GM19397 (cell line): ENCODE measurements around the gene ZNF580.

Source experiments
- ATAC-seq: cut with Tn5 transposase; IDR thresholded peaks from one replicate; pipeline ENCODE4 v1.9.1; 2021; ENCODE audit warnings: mild to moderate bottlenecking, moderate library complexity; ENCODE audit not compliant: unreplicated experiment

ZNF580 gene

DNA sequence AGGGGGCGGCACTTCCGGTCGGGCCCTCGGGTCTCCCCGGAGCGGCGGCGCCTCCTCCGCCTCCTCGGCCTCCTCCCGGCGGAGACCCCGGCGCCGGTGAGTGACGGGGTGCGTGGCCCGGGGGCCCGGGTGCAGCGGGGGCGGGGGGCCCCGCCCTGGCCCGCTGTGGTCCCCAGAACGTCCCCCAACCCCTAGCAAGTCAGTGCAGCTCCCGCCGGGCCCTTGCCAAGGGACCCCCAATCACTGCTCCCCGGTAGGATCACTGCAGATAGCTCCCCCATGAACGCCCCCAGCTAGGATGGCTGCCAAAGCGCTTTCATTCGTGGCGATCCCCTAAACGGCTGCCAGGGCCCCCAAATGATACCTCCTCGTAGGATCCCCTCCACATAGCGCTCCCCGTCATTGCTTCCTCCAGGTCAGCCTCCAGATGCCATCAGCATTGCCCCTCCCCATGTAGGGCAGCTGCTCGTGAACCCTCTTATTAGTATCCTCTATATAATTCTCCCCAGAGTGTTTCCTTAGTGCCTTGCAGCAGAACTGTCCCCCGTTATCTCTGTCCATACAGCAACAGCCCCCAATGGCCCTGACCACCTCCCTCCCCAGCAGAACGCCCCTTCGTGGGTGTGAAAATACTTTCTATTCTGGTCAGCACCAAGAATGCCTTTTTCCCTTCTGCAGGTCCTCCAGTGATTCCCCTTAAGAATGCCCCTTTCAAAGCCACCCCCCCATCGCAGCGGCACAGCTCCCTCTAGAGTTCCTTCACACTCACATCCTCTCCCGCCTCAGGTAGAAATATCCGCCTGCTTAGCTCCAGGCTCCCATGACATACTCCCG is 34.9 kb upstream of the ZNF580 start, which contains the start of gene ZNF865:
Gene ZNF865 (plus strand): TSS at position 11 of the 834 bp plus-strand sequence. CDS start 7,972 bp downstream, outside the sequence.
- peak; percentile 17 for ATAC-seq

- ATAC-seq, result no peak
Measured at GRCh38 chr19:55606471-55606787, 34.4 kb upstream of the ZNF580 start.

GRCh38 chr19:55606817-55607216 is 34.0 kb upstream of the ZNF580 start:
- ATAC-seq, result no peak

GRCh38 chr19:55609326-55609725 is 31.5 kb upstream of the ZNF580 start:
- no peak for ATAC-seq

DNA sequence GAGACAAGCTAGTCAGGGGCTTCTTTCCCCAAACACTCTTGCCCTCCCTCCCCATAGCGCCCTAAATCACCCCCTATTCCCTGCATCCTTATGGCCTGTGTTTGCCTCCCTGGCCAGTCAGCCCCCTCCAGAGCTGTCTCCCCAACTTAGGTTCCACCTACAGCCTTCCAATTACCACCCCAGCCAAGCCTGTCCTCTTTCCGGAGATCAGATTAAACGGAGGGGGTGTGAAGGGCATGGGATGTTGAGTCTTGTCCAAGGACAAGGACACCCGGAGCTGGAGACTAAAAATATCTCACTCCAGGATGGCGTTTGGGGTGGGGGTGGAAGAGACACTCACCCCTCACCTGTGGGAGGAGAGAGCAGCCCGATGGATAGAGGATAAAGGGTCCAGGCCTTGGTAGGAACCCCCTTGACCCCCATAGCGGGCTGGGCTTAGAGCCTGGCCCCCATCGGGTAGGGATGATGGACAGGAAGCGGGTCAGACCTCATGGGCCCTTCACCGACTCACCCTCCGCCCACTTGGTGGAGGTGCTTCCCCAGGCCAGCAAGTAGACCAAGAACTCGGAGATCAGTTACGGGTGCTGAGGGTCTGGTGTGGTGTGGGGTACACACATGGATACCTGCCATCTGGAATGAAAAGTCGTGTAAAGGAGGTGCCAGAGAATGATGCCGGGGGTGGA is 29.4 kb upstream of the ZNF580 start:
- no peak for ATAC-seq

- no peak for ATAC-seq
Measured at GRCh38 chr19:55611983-55612645, 28.7 kb upstream of the ZNF580 start.

- no peak for ATAC-seq
Measured at GRCh38 chr19:55613396-55613795, 27.4 kb upstream of the ZNF580 start.

GRCh38 chr19:55613930-55614710 is 26.7 kb upstream of the ZNF580 start:
- no peak for ATAC-seq

DNA sequence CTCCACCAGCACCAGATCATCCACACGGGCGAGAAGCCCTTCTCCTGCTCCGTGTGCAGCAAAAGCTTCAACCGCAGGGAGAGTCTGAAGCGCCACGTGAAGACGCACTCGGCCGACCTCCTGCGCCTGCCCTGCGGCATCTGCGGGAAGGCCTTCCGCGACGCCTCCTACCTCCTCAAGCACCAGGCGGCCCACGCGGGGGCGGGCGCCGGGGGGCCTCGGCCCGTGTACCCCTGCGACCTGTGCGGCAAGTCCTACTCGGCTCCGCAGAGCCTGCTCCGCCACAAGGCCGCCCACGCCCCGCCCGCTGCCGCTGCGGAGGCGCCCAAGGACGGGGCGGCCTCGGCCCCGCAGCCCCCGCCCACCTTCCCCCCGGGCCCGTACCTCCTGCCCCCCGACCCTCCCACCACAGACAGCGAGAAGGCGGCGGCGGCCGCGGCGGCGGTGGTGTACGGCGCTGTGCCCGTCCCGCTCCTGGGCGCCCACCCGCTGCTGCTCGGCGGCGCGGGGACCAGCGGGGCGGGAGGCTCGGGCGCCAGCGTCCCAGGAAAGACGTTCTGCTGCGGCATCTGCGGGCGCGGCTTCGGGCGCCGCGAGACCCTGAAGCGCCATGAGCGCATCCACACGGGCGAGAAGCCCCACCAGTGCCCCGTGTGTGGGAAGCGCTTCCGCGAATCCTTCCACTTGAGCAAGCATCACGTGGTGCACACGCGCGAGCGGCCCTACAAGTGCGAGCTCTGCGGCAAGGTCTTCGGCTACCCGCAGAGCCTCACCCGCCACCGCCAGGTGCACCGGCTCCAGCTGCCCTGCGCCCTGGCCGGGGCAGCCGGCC is 25.9 kb upstream of the ZNF580 start:
- ATAC-seq, result no peak

- ATAC-seq, result no peak
Measured at GRCh38 chr19:55615543-55616394, 25.0 kb upstream of the ZNF580 start.

- ATAC-seq, result no peak
Measured at GRCh38 chr19:55616395-55616875, 24.4 kb upstream of the ZNF580 start.

GRCh38 chr19:55617426-55617825 is 23.4 kb upstream of the ZNF580 start:
- no peak for ATAC-seq

GRCh38 chr19:55618426-55618825 is 22.4 kb upstream of the ZNF580 start:
- no peak for ATAC-seq

DNA sequence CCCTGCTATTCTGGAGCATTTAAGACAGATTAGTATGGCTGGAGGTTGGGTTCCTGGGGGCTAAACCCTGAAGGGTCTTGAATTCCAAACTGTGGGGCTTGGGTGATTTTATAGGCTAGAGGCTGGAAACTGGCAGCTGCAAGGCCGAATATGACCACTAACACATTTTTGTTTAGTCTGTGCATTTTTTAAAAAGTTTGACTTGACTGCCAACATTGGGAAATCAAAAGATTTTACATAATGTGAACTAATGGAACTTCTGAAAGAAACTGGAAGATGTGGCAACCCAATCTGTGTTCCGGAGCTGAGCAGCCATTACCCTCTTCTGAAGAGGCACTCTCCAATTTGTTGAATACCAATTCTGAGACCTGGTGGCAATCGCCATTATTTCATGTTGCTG is 21.5 kb upstream of the ZNF580 start:
- ATAC-seq, result no peak

DNA sequence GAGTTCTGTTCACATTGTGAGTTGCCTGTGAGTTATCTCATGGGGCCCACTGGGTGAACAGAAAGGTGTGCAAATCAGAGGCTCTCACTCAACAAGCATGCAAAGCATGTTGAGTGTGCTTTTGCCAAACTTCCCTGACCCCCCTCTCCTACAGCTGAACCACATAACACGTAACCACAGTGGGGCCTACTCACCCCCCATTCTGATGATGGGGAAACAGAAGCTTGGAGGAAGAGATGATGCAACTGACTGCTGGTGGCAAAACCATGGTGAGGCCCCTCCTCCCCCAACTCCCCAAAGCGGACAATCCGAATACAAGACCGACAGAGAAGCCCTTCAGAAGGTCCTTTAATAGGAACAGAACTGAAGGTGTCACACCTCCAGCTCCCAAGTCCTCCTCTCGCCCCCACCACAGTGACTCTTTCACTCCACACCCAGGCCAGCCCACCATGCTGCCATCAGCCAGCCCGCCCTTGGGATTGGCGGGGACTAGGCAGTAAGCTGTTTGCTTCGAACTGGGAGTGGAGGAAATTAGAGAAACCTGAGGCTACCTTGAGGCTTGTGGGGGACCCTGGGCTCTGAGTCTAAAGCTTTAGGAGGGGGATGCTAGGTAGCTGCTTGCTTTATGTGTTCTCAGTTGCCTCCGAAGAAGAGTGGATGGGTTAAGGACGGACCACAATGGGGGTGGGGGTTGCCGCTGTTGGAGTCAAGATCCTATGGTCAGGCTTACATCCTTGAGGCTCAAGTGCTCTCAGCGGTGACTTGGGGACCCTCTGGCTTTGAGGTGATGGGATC is 20.2 kb upstream of the ZNF580 start:
- no peak for ATAC-seq

- ATAC-seq, result no peak
Measured at GRCh38 chr19:55621205-55621672, 19.6 kb upstream of the ZNF580 start.

DNA sequence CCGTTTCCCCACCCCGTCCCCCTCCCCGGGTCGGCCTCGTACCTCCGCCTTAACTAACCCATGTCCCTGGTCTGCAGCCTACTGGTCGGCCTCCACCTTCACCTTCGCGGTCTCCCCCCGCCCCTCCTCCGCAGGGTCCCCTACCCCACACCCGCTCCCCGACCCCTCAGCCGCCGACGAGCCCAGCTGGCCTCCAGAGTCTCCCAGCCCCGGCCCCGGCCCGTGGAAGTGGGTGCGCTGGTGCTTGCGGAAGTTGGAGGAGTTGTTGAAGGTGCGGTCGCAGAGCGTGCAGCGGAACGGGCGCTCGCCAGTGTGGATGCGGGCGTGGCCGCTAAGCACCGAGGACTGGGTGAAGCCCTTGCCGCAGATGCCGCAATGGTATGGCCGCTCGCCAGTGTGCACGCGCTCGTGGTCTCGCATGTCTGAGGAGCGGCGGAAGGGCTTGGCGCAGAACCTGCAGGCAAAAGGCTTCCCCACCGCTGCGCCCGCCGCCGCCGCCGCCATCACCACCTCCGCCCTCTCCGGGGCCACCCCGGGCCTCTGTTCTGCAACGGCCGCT is 19.1 kb upstream of the ZNF580 start:
- no peak for ATAC-seq
